K562 (cell line): Measurements from ENCODE around the gene ANKRD12. TPM values are rescaled to one million over a fixed set of nuclear protein-coding genes. Genes with fewer than 3 reads are reported as not detected.

Experiments used
- ARNT ChIP-seq, 2 experiments: fragments of 450-650 bp; IDR thresholded peaks; 2 replicates each; pipeline ENCODE4 v1.6.1; 2016; ENCODE audit warnings: mild to moderate bottlenecking in 1 of 2
- BHLHE40 ChIP-seq: IDR thresholded peaks from 2 replicates; pipeline ENCODE4 v1.6.1; 2011; ENCODE audit warnings: low read length, improper control_type of control experiment
- BRD9 ChIP-seq: fragments of 450-650 bp; IDR thresholded peaks from 2 replicates; pipeline ENCODE4 v1.6.1; 2018; ENCODE audit warnings: low read depth; ENCODE audit not compliant: partially characterized antibody
- CHD1 ChIP-seq: fragments of 200-600 bp; sonication (generic); IDR thresholded peaks from one replicate; pipeline ENCODE4 v1.6.1; 2012; ENCODE audit warnings: mild to moderate bottlenecking, moderate library complexity, low read length, inconsistent platforms
- FOXJ2 ChIP-seq: fragments of 200-800 bp; sonication (Bioruptor generic); IDR thresholded peaks from 2 replicates; pipeline ENCODE4 v1.6.1; 2016; ENCODE audit warnings: missing genetic modification characterization, missing compliant biosample characterization
- FOXK2 ChIP-seq, 2 experiments: fragments of 450-650 bp; IDR thresholded peaks in 1 of 2; conservative IDR thresholded peaks in 1 of 2; 2 replicates each; pipeline ENCODE4 v1.6.1; 2016; ENCODE audit warnings: low read depth in 2 of 2, mild to moderate bottlenecking in 1 of 2
- MIER1 ChIP-seq: fragments of 450-650 bp; IDR thresholded peaks from 2 replicates; pipeline ENCODE4 v1.6.1; 2016; ENCODE audit warnings: antibody characterized with exemption, mild to moderate bottlenecking, low read depth
- MTF1 ChIP-seq: fragments of 250-450 bp; sonication (Bioruptor Pico); IDR thresholded peaks from 2 replicates; pipeline ENCODE4 v1.9.0; 2021; ENCODE audit warnings: moderate library complexity, mild to moderate bottlenecking, inconsistent platforms, borderline replicate concordance
- NBN ChIP-seq: fragments of 450-650 bp; IDR thresholded peaks from 2 replicates; pipeline ENCODE4 v1.6.1; 2016; ENCODE audit warnings: low read depth, mild to moderate bottlenecking
- NFIX ChIP-seq: fragments of 250-450 bp; sonication (Bioruptor Pico); IDR thresholded peaks from 2 replicates; pipeline ENCODE4 v1.4.0; 2020; ENCODE audit warnings: low read depth, mild to moderate bottlenecking, moderate library complexity
- RBBP5 ChIP-seq: fragments of 200-600 bp; sonication (generic); IDR thresholded peaks from 2 replicates; pipeline ENCODE4 v1.6.1; 2012; ENCODE audit warnings: borderline replicate concordance, mild to moderate bottlenecking, low read length, control low read depth, inconsistent platforms; ENCODE audit not compliant: insufficient read depth, poor library complexity, severe bottlenecking
- RBM22 ChIP-seq: fragments of 200-400 bp; formaldehyde crosslinking; IDR thresholded peaks from 2 replicates; pipeline ENCODE4 v1.6.1; 2018; ENCODE audit warnings: low read length, low read depth; ENCODE audit not compliant: poor library complexity, severe bottlenecking
- SIRT6 ChIP-seq: IDR thresholded peaks from one replicate; pipeline ENCODE4 v1.6.1; 2012; ENCODE audit warnings: low read depth, mild to moderate bottlenecking, control low read depth, inconsistent platforms, low read length, moderate library complexity
- TAF1 ChIP-seq: IDR thresholded peaks from 2 replicates; pipeline ENCODE4 v1.6.1; 2011; ENCODE audit warnings: mild to moderate bottlenecking, low read length, moderate library complexity; ENCODE audit not compliant: insufficient read depth, control insufficient read depth, severe bottlenecking; ENCODE audit errors: extremely low read depth
- TARDBP ChIP-seq: fragments of 450-650 bp; IDR thresholded peaks from 2 replicates; pipeline ENCODE4 v1.6.1; 2016
- THRAP3 ChIP-seq: fragments of 450-650 bp; IDR thresholded peaks from 2 replicates; pipeline ENCODE4 v1.6.1; 2016; ENCODE audit warnings: mild to moderate bottlenecking, inconsistent platforms, borderline replicate concordance
- TRIM24 ChIP-seq, 2 experiments: fragments of 450-650 bp; IDR thresholded peaks; 2 replicates each; pipeline ENCODE4 v1.6.1; 2016
- ZNF197 ChIP-seq: fragments of 200-800 bp; sonication (Bioruptor generic); IDR thresholded peaks from 2 replicates; pipeline ENCODE4 v1.6.1; 2016; ENCODE audit warnings: low read depth, missing genetic modification characterization, missing compliant biosample characterization
- ZNF316 ChIP-seq: fragments of 450-650 bp; IDR thresholded peaks from 2 replicates; pipeline ENCODE4 v1.6.1; 2016
- ZNF764 ChIP-seq: fragments of 250-450 bp; sonication (Bioruptor Pico); IDR thresholded peaks from 2 replicates; pipeline ENCODE4 v1.4.0; 2020; ENCODE audit warnings: low read depth, mild to moderate bottlenecking, moderate library complexity
- ZSCAN29 ChIP-seq: fragments of 450-650 bp; IDR thresholded peaks from 2 replicates; pipeline ENCODE4 v1.6.1; 2017
- polyA plus RNA-seq, 8 experiments: library from polyadenylated mRNA; depleted of rRNA in 4 of 8; stranded (reverse) in 5 of 8; unstranded in 3 of 8; fragments of >200 nt; fragmentation: Nextera tagmentation in 2 of 8; fragmentation: Illumina TruSeq in 1 of 8; extraction: Ambion mirVana in 2 of 8; extraction: Trizol in 1 of 8; gene quantifications; 2 replicates each; pipeline versions ENCODE4 v1.2.1 to v1.2.3, GENCODE V29; 2011 to 2014; ENCODE audit warnings: inconsistent platforms in 1 of 8, missing spikeins in 1 of 8
- total RNA-seq, 7 experiments: library from RNA; depleted of rRNA in 6 of 7; stranded (reverse); fragments of >200 nt in 6 of 7; fragmentation: Illumina TruSeq in 2 of 7; extraction: Trizol in 2 of 7; gene quantifications; 2 replicates each; pipeline versions ENCODE4 v1.2.1 to v1.2.3, GENCODE V29; 2011 to 2021; ENCODE audit warnings: low replicate concordance in 1 of 7
- TF ChIP-seq, protein P1 (sequence below): sonication (generic); formaldehyde crosslinking; IDR thresholded peaks from 2 replicates; pipeline ENCODE4 v1.8.0; 2023; ENCODE audit warnings: mild to moderate bottlenecking, missing genetic modification reagents

Gene ANKRD12
- total and polyA plus RNA-seq, 9 of the 15 experiments (the other 6 are each of a cell fraction or from before 2014, with no cell fraction given), result 6.6 to 28.2 (median 16.0) TPM

DNA sequence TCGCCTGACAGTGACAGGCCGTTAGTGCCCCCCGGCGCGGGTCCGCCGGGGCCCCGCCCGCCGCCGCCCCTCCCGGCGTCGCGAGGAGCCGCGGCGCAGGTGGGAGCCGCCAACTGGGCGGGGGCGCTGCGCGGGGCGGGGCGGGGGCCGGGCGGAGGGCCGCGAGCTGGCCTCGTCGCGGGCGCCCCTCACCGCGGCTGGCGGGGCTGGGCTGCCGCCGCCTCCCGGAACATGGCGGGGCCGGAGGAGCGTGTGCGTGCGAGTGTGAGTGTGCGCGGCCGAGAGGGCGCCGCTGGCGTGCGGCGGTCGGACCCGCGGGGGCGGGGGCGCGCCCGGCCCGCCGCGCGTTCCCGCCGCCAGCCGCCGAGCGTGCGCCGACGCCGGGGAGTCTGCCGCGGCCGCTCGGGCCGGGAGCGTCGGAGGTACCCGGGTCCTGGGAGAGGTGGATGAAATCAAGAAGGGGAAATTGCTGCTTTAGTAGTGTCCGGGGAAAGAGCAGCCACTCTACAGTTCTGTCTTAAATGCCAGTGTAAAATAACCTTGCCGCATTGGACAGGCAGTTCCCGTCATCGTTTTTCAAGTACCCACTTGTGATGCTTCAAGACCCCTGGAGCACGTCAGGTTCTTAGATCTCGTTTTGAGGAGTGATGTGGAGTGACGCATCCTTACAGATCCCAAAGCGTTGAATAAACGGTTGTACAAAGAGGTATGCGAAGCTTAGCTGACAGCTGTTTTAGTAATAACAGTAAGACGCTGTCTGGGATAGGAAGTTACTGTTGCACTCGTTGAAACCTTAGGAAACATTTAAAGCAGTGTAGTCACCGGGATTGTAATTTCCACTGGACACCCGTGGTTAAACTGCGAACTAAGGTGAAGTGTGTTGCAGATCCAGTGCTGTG, 836 bp downstream of the ANKRD12 start (continued):
- TF ChIP-seq NBN, result no peak
- peak; percentile 85; the same call in 1 of the 2 replicates for TF ChIP-seq ZNF197
- TF ChIP-seq NFIX, result no peak
- peak; percentile 58 for TF ChIP-seq SIRT6
- TF ChIP-seq MTF1 (CRISPR knock-in tag), result no peak
- TF ChIP-seq FOXK2 (conservative IDR thresholded peaks at IDR 0.05 in 1 of 2, IDR thresholded peaks at IDR 0.05 in 1 of 2; ENCODE audit: low read depth in 2 of 2), result 0 out of 4 replicates have a peak, but pooled peaks of 1 of the 2 experiments have one; percentile 10
- TF ChIP-seq FOXJ2 (tag), result no peak
- TF ChIP-seq CHD1, result peak; percentile 95
- TF ChIP-seq TARDBP, result 0 out of 2 replicates have a peak, but pooled peaks have one; percentile 16
- no peak for TF ChIP-seq TRIM24 (IDR thresholded peaks at IDR 0.05)
- TF ChIP-seq ARNT (IDR thresholded peaks at IDR 0.05), result 0 out of 4 replicates have a peak, but pooled peaks of 1 of the 2 experiments have one; percentile 43
- no peak for TF ChIP-seq ZNF764 (CRISPR knock-in tag)
- no peak for TF ChIP-seq ZSCAN29
- 0 out of 2 replicates have a peak, but pooled peaks have one; percentile 34 for TF ChIP-seq THRAP3
- no peak for TF ChIP-seq MIER1
- TF ChIP-seq TAF1, result peak; percentile 36
- TF ChIP-seq, protein P1, sequence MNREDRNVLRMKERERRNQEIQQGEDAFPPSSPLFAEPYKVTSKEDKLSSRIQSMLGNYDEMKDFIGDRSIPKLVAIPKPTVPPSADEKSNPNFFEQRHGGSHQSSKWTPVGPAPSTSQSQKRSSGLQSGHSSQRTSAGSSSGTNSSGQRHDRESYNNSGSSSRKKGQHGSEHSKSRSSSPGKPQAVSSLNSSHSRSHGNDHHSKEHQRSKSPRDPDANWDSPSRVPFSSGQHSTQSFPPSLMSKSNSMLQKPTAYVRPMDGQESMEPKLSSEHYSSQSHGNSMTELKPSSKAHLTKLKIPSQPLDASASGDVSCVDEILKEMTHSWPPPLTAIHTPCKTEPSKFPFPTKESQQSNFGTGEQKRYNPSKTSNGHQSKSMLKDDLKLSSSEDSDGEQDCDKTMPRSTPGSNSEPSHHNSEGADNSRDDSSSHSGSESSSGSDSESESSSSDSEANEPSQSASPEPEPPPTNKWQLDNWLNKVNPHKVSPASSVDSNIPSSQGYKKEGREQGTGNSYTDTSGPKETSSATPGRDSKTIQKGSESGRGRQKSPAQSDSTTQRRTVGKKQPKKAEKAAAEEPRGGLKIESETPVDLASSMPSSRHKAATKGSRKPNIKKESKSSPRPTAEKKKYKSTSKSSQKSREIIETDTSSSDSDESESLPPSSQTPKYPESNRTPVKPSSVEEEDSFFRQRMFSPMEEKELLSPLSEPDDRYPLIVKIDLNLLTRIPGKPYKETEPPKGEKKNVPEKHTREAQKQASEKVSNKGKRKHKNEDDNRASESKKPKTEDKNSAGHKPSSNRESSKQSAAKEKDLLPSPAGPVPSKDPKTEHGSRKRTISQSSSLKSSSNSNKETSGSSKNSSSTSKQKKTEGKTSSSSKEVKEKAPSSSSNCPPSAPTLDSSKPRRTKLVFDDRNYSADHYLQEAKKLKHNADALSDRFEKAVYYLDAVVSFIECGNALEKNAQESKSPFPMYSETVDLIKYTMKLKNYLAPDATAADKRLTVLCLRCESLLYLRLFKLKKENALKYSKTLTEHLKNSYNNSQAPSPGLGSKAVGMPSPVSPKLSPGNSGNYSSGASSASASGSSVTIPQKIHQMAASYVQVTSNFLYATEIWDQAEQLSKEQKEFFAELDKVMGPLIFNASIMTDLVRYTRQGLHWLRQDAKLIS (CRISPR knock-in tag), result no peak
- TF ChIP-seq RBM22, result no peak
- TF ChIP-seq RBBP5, result peak; percentile 70
- TF ChIP-seq BHLHE40, result peak; percentile 77; the same call in 1 of the 2 replicates
- TF ChIP-seq BRD9, result no peak
- TF ChIP-seq ZNF316, result no peak
